Hepatocyte (in vitro differentiated cells): ENCODE data around the gene ACTR3C. TPM values are rescaled to one million over a fixed set of nuclear protein-coding genes. Genes with fewer than 3 reads are reported as not detected.

Source experiments
- DNase-seq: peaks from one replicate; pipeline ENCODE4 v3.0.0-alpha.2; 2016; ENCODE audit warnings: low spot score
- H2AFZ ChIP-seq: fragments of 200-600 bp; sonication (generic); 2 replicates; pipeline ENCODE4 v1.6.0; 2016; ENCODE audit warnings: antibody characterized with exemption, mild to moderate bottlenecking
- H3K27ac ChIP-seq: fragments of 200-600 bp; sonication (generic); 2 replicates; pipeline ENCODE4 v1.5.1; 2016; ENCODE audit warnings: mild to moderate bottlenecking
- H3K27me3 ChIP-seq: fragments of 200-600 bp; sonication (generic); 2 replicates; pipeline ENCODE4 v1.6.1; 2016
- H3K36me3 ChIP-seq: fragments of 200-600 bp; sonication (generic); replicated peaks from 2 replicates; pipeline ENCODE4 v1.5.1; 2016; ENCODE audit warnings: low read depth; ENCODE audit not compliant: insufficient read depth
- H3K4me1 ChIP-seq: fragments of 200-600 bp; sonication (generic); 2 replicates; pipeline ENCODE4 v1.5.1; 2016; ENCODE audit warnings: mild to moderate bottlenecking, moderate library complexity; ENCODE audit not compliant: insufficient read depth
- H3K4me2 ChIP-seq: fragments of 200-600 bp; sonication (generic); 2 replicates; pipeline ENCODE4 v1.6.0; 2016
- H3K4me3 ChIP-seq: fragments of 200-600 bp; sonication (generic); 2 replicates; pipeline ENCODE4 v1.5.1; 2016; ENCODE audit warnings: mild to moderate bottlenecking
- H3K79me2 ChIP-seq: fragments of 200-600 bp; sonication (generic); 2 replicates; pipeline ENCODE4 v1.6.0; 2017; ENCODE audit warnings: mild to moderate bottlenecking
- H3K9me2 ChIP-seq: fragments of 200-600 bp; sonication (generic); replicated peaks from 2 replicates; pipeline ENCODE4 v1.6.0; 2017; ENCODE audit warnings: mild to moderate bottlenecking; ENCODE audit not compliant: insufficient read depth
- H3K9me3 ChIP-seq: fragments of 200-600 bp; sonication (generic); 2 replicates; pipeline ENCODE4 v1.5.1; 2016; ENCODE audit warnings: low read depth, mild to moderate bottlenecking
- H4K20me1 ChIP-seq: fragments of 200-600 bp; sonication (generic); 2 replicates; pipeline ENCODE4 v1.6.0; 2016; ENCODE audit warnings: mild to moderate bottlenecking; ENCODE audit not compliant: insufficient read depth, poor library complexity, severe bottlenecking
- EZH2 ChIP-seq: fragments of 200-600 bp; sonication (generic); IDR thresholded peaks from 2 replicates; pipeline ENCODE4 v1.6.1; 2016; ENCODE audit warnings: antibody characterized with exemption, mild to moderate bottlenecking, borderline replicate concordance
- EZH2phosphoT487 ChIP-seq: fragments of 200-600 bp; sonication (generic); IDR thresholded peaks from one replicate; pipeline ENCODE4 v1.6.1; 2018; ENCODE audit warnings: antibody characterized with exemption, mild to moderate bottlenecking, low read depth, moderate library complexity; ENCODE audit not compliant: unreplicated experiment, severe bottlenecking
- WGBS: methylation state at CpG from one replicate; pipeline ENCODE4 v1.1.6; 2016; ENCODE audit warnings: low lambda C conversion rate; ENCODE audit errors: missing lambda C conversion rate; 5-methylcytosine and 5-hydroxymethylcytosine counted together
- polyA plus RNA-seq: library from polyadenylated mRNA; unstranded; fragments of >200 nt; fragmentation: Nextera tagmentation; extraction: Ambion mirVana; gene quantifications from 2 replicates; pipeline ENCODE4 v1.2.1, GENCODE V29; 2016
- total RNA-seq: library from RNA; depleted of rRNA; stranded (reverse); fragments of >200 nt; gene quantifications from 2 replicates; pipeline ENCODE4 v1.2.3, GENCODE V29; 2014
- TF ChIP-seq, protein P1 (sequence below): fragments of 200-600 bp; sonication (generic); IDR thresholded peaks from 2 replicates; pipeline ENCODE4 v1.5.1; 2016; ENCODE audit warnings: antibody characterized with exemption, mild to moderate bottlenecking; ENCODE audit not compliant: poor library complexity

ACTR3C gene
- total and polyA plus RNA-seq, 2 experiments from 2014 or later: 7.8 to 18.6 TPM

- no peak overlapping the region for H2AFZ ChIP-seq
These were observed 37.2 kb upstream of the ACTR3C start for GRCh38 chr7:150360363-150361058.

GRCh38 chr7:150359622-150360362 lies 36.4 kb upstream of the ACTR3C start:
- Histone ChIP-seq H3K4me3 (no peak overlapping the region), H3K27ac (no peak overlapping the region), H3K36me3 (no peaks in the 10 kb centered on the region), H3K9me2 (no peaks in the 10 kb centered on the region), H3K27me3 (no peaks in the 10 kb centered on the region), H3K79me2 (no peaks in the 10 kb centered on the region), H3K4me2 (no peak overlapping the region), H2AFZ (no peak overlapping the region), H4K20me1 (no peaks in the 10 kb centered on the region), H3K9me3 (no peaks in the 10 kb centered on the region), H3K4me1 (no peaks in the 10 kb centered on the region)
- no CpG with 5 or more reads among the region's 2 CpGs for WGBS
- TF ChIP-seq EZH2: no peak
- TF ChIP-seq, protein P1, sequence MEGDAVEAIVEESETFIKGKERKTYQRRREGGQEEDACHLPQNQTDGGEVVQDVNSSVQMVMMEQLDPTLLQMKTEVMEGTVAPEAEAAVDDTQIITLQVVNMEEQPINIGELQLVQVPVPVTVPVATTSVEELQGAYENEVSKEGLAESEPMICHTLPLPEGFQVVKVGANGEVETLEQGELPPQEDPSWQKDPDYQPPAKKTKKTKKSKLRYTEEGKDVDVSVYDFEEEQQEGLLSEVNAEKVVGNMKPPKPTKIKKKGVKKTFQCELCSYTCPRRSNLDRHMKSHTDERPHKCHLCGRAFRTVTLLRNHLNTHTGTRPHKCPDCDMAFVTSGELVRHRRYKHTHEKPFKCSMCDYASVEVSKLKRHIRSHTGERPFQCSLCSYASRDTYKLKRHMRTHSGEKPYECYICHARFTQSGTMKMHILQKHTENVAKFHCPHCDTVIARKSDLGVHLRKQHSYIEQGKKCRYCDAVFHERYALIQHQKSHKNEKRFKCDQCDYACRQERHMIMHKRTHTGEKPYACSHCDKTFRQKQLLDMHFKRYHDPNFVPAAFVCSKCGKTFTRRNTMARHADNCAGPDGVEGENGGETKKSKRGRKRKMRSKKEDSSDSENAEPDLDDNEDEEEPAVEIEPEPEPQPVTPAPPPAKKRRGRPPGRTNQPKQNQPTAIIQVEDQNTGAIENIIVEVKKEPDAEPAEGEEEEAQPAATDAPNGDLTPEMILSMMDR: no peak
- TF ChIP-seq EZH2phosphoT487: no peak
- DNase-seq: no peak

More at GRCh38 chr7:150360363-150361058, 37.2 kb upstream of the ACTR3C start:
- no peak overlapping the region for H3K4me2 ChIP-seq
- 63% methylated on average over 5 of the region's 5 CpGs for WGBS
- H3K9me3 ChIP-seq: no peaks in the 10 kb centered on the region
- no peak for TF ChIP-seq EZH2
- TF ChIP-seq, protein P1: no peak
- TF ChIP-seq EZH2phosphoT487: no peak
- H3K4me3 ChIP-seq: no peak overlapping the region
- H4K20me1 ChIP-seq: no peaks in the 10 kb centered on the region
- no peak for DNase-seq
- no peak overlapping the region for H3K27ac ChIP-seq
- H3K79me2 ChIP-seq: no peaks in the 10 kb centered on the region
- H3K27me3 ChIP-seq: no peaks in the 10 kb centered on the region
- no peaks in the 10 kb centered on the region for H3K36me3 ChIP-seq
- H3K4me1 ChIP-seq: no peaks in the 10 kb centered on the region
- H3K9me2 ChIP-seq: no peaks in the 10 kb centered on the region

DNA sequence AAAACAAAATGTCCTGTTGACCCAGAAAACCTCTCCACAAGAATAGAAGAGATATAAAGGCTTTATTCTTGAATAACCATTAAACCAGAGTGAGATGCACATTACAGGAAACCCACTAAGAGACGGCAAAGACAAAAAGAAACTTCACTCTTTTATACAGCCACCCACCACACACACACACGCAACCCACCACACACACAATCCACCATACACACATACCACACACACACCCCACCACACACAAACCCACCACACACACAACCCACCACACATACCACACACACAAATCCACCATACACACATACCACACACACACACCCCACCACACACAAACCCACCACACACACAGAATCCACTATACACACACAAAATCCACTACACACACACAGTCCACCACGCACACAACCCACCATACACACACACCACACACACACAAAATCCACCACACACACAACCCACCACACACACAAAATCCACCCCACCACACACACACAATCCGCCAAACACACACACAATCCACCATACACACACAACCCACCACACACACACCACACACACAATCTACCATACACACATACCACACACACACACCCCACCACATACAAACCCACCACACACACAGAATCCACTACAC lies 35.8 kb upstream of the ACTR3C start:
- no peak overlapping the region for H2AFZ ChIP-seq
- no peaks in the 10 kb centered on the region for H3K9me2 ChIP-seq
- WGBS: 94% methylated on average over 4 of the region's 4 CpGs
- TF ChIP-seq EZH2 (no peak), EZH2phosphoT487 (no peak)
- TF ChIP-seq, protein P1: no peak
- no peaks in the 10 kb centered on the region for H3K9me3 ChIP-seq
- H4K20me1 ChIP-seq: no peaks in the 10 kb centered on the region
- no peaks in the 10 kb centered on the region for H3K4me1 ChIP-seq
- H3K27ac ChIP-seq: no peak overlapping the region
- H3K79me2 ChIP-seq: no peaks in the 10 kb centered on the region
- DNase-seq: no peak
- H3K4me2 ChIP-seq: no peak overlapping the region
- no peaks in the 10 kb centered on the region for H3K27me3 ChIP-seq
- H3K36me3 ChIP-seq: no peaks in the 10 kb centered on the region
- no peak overlapping the region for H3K4me3 ChIP-seq
